Loucy (cell line): ENCODE results near the gene TAF10.

Source experiments
- H2AFZ ChIP-seq: fragments of 200-600 bp; sonication (generic); 2 replicates; pipeline ENCODE4 v1.6.0; 2016; ENCODE audit warnings: antibody characterized with exemption, mild to moderate bottlenecking, low read length, moderate library complexity
- H3F3A ChIP-seq: fragments of 200-600 bp; 2 replicates; pipeline ENCODE4 v1.6.0; 2016; ENCODE audit warnings: antibody characterized with exemption, low read depth, mild to moderate bottlenecking
- H3K27me3 ChIP-seq: fragments of 200-600 bp; sonication (generic); 2 replicates; pipeline ENCODE4 v1.6.1; 2014; ENCODE audit warnings: low read length, mild to moderate bottlenecking; ENCODE audit not compliant: insufficient read depth, poor library complexity, severe bottlenecking
- H3K36me3 ChIP-seq: fragments of 200-600 bp; sonication (generic); 2 replicates; pipeline ENCODE4 v1.6.1; 2016; ENCODE audit warnings: low read length; ENCODE audit not compliant: insufficient read depth
- H3K4me1 ChIP-seq: fragments of 200-600 bp; sonication (generic); 2 replicates; pipeline ENCODE4 v1.5.1; 2014; ENCODE audit warnings: low read length, mild to moderate bottlenecking; ENCODE audit not compliant: insufficient read depth, poor library complexity, severe bottlenecking
- H3K4me2 ChIP-seq: fragments of 200-600 bp; sonication (generic); 2 replicates; pipeline ENCODE4 v1.6.0; 2014; ENCODE audit warnings: antibody characterized with exemption, low read length, low read depth, mild to moderate bottlenecking; ENCODE audit not compliant: poor library complexity, severe bottlenecking
- H3K4me3 ChIP-seq: fragments of 200-600 bp; sonication (generic); 2 replicates; pipeline ENCODE4 v1.5.1; 2014; ENCODE audit warnings: low read length, mild to moderate bottlenecking, mixed read lengths; ENCODE audit not compliant: poor library complexity, severe bottlenecking
- H3K79me2 ChIP-seq: fragments of 200-600 bp; sonication (generic); 2 replicates; pipeline ENCODE4 v1.6.1; 2014; ENCODE audit warnings: low read length; ENCODE audit not compliant: insufficient read depth
- H3K9ac ChIP-seq: fragments of 200-600 bp; sonication (generic); 2 replicates; pipeline ENCODE4 v1.6.0; 2014; ENCODE audit warnings: mild to moderate bottlenecking, low read depth, low read length, moderate library complexity; ENCODE audit not compliant: poor library complexity, severe bottlenecking
- H3K9me2 ChIP-seq: fragments of 200-600 bp; sonication (generic); replicated peaks from 2 replicates; pipeline ENCODE4 v1.6.1; 2016; ENCODE audit warnings: low read depth, low read length, mixed read lengths
- H3K9me3 ChIP-seq: fragments of 200-600 bp; sonication (generic); 2 replicates; pipeline ENCODE4 v1.6.1; 2014; ENCODE audit warnings: mild to moderate bottlenecking, antibody characterized with exemption, low read length, low read depth; ENCODE audit not compliant: insufficient read depth
- H4K20me1 ChIP-seq: fragments of 200-600 bp; sonication (generic); 2 replicates; pipeline ENCODE4 v1.6.0; 2014; ENCODE audit warnings: antibody characterized with exemption, low read length, mild to moderate bottlenecking; ENCODE audit not compliant: insufficient read depth, poor library complexity, severe bottlenecking
- CTCF ChIP-seq: fragments of 200-600 bp; sonication (generic); conservative IDR thresholded peaks from 2 replicates; pipeline ENCODE4 v1.5.1; 2014; ENCODE audit warnings: mild to moderate bottlenecking, antibody characterized with exemption, low read length
- EZH2phosphoT487 ChIP-seq: fragments of 200-600 bp; IDR thresholded peaks from 2 replicates; pipeline ENCODE4 v1.6.1; 2018; ENCODE audit warnings: antibody characterized with exemption, mild to moderate bottlenecking, moderate library complexity, borderline replicate concordance

The TAF10 gene

GRCh38 chr11:6633422-6634408 is 21.7 kb upstream of the TAF10 start:
- H3K4me3 ChIP-seq = no peak overlapping the region
- H3K9me2 ChIP-seq = no peaks in the 10 kb centered on the region
- no peaks in the 10 kb centered on the region for H3F3A ChIP-seq
- H4K20me1 ChIP-seq = no peaks in the 10 kb centered on the region
- no peaks in the 10 kb centered on the region for H3K9me3 ChIP-seq
- TF ChIP-seq CTCF = no peak
- no peak for TF ChIP-seq EZH2phosphoT487
- no peaks in the 10 kb centered on the region for H3K79me2 ChIP-seq
- no peak overlapping the region for H3K9ac ChIP-seq
- H3K4me1 ChIP-seq = peaks cover 9% of the 10 kb centered on the region
- no peaks in the 10 kb centered on the region for H3K27me3 ChIP-seq
- no peak overlapping the region for H2AFZ ChIP-seq
- H3K36me3 ChIP-seq = no peaks in the 10 kb centered on the region
- no peak overlapping the region for H3K4me2 ChIP-seq

DNA sequence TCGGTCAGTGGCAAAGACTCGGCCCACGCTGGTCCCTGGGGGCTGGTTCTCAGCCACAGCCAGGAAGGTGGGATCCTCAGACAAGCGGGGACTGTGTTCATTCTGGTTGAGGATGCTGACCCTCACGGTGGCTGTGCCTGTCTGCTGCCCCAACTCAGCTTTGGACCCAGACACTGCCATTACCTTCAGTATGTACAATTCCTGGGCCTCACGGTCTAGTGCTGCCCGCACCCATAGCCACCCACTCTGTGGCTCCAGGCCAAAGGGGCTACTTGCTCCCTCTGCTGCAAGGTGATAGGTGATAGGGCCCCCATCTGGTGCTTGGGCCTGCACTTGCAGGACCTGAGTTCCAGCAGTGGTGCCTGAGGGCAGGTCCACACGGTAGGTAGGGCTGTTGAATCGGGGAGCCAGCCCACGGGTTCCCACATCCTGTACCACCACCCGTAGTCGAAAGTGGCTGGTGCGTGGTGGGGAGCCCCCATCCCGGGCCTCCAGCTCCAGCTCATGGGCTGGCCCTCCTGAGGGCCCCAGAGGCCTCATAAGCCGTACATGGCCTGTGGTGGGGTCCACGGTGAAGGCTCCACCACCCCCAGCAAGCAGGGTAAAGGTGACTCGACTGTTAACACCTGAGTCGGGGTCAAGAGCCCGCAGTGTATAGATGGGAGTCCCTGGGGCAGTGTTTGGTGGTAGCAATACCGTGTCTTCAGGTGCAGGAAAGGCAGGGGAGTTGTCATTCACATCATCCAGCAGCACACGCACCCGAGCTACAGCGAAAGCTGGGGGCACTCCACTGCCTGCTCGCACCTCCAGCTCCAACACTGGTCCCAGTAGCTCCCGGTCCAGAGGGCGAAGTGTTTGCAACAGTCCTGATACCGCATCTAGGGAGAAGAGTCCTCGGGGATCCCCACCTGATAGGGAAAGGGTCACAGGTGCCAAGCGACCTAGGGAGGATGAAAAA is 20.4 kb upstream of the TAF10 start:
- Histone ChIP-seq H3K9ac (no peak overlapping the region), H3K4me2 (no peak overlapping the region), H4K20me1 (no peaks in the 10 kb centered on the region), H3K79me2 (no peaks in the 10 kb centered on the region), H3K4me1 (peaks cover 14% of the 10 kb centered on the region), H3K36me3 (no peaks in the 10 kb centered on the region), H2AFZ (no peak overlapping the region), H3K9me2 (no peaks in the 10 kb centered on the region), H3K9me3 (no peaks in the 10 kb centered on the region), H3K4me3 (no peak overlapping the region), H3F3A (no peaks in the 10 kb centered on the region), H3K27me3 (no peaks in the 10 kb centered on the region)
- no peak for TF ChIP-seq EZH2phosphoT487
- TF ChIP-seq CTCF = no peak

GRCh38 chr11:6631361-6631890 is 19.4 kb upstream of the TAF10 start:
- no peak for TF ChIP-seq EZH2phosphoT487
- TF ChIP-seq CTCF = no peak
- H3K27me3 ChIP-seq = no peaks in the 10 kb centered on the region
- H3K9ac ChIP-seq = no peak overlapping the region
- H3K9me2 ChIP-seq = no peaks in the 10 kb centered on the region
- H3K36me3 ChIP-seq = no peaks in the 10 kb centered on the region
- H2AFZ ChIP-seq = no peak overlapping the region
- H4K20me1 ChIP-seq = no peaks in the 10 kb centered on the region
- no peaks in the 10 kb centered on the region for H3K9me3 ChIP-seq
- H3K4me2 ChIP-seq = no peak overlapping the region
- H3F3A ChIP-seq = no peaks in the 10 kb centered on the region
- no peaks in the 10 kb centered on the region for H3K79me2 ChIP-seq
- H3K4me1 ChIP-seq = peaks cover 14% of the 10 kb centered on the region
- H3K4me3 ChIP-seq = no peak overlapping the region
